Measurements from ENCODE around the gene DDR1. TPM values are rescaled to one million over a fixed set of nuclear protein-coding genes. Genes with fewer than 3 reads are reported as not detected.
A peak's percentile ranks its signal among the peaks of the same experiment; 100 is the strongest.

The DDR1 gene
- total RNA-seq, 4 donors from 2014 or later, result 2.1 to 74.1 (median 30.3) TPM

GRCh38 chr6:30882759-30883684 is 1.3 kb upstream of the DDR1 start:
- Histone ChIP-seq H3K4me1 (peaks cover 0 to 22% of the 10 kb centered on the region in 2 donors), H3K4me3 (peak overlapping the region in 1 of 2 donors; percentile 86), H3K27me3 (no peaks in the 10 kb centered on the region), H3K36me3 (no peaks in the 10 kb centered on the region), H3K27ac (peak overlapping the region; percentile 88 to 98), H3K9me3 (no peaks in the 10 kb centered on the region)
- DNase-seq, result peak in 1 of 2 donors; percentile 53
- intact Hi-C loops (cut with DNase I; ENCODE audit: low total_unique reads), result loop anchor here (10.0 kb wide), 1 partner anchor 208 kb away; the partner anchor contains the start of gene DHX16
- TF ChIP-seq CTCF (IDR thresholded peaks at IDR 0.05), result no peak
- peak in 1 of 2 donors; percentile 5 for TF ChIP-seq POLR2A (IDR thresholded peaks at IDR 0.05)

- peak overlapping the region; percentile 88 to 98 for H3K27ac ChIP-seq
- H3K27me3 ChIP-seq, result no peaks in the 10 kb centered on the region
- no peak for TF ChIP-seq CTCF (IDR thresholded peaks at IDR 0.05)
- TF ChIP-seq POLR2A (IDR thresholded peaks at IDR 0.05), result no peak
- H3K4me1 ChIP-seq, result peaks cover 0 to 22% of the 10 kb centered on the region in 2 donors
- peak overlapping the region; percentile 37 to 86 for H3K4me3 ChIP-seq
- peak; percentile 63 for DNase-seq
- no peaks in the 10 kb centered on the region for H3K36me3 ChIP-seq
- no peaks in the 10 kb centered on the region for H3K9me3 ChIP-seq
- intact Hi-C loops (cut with DNase I; ENCODE audit: low total_unique reads), result loop anchor here (10.0 kb wide), 1 partner anchor 210 kb away; the partner anchor contains the start of gene DHX16
Observed at GRCh38 chr6:30884521-30885480, 482 bp downstream of the DDR1 start.

- intact Hi-C loops (cut with DNase I; ENCODE audit: low total_unique reads), result loop anchor here (10.0 kb wide), 1 partner anchor 211 kb away; the partner anchor contains the start of gene DHX16
- H3K4me1 ChIP-seq, result peaks cover 0 to 22% of the 10 kb centered on the region in 2 donors
- peak overlapping the region; percentile 37 to 86 for H3K4me3 ChIP-seq
- H3K36me3 ChIP-seq, result no peaks in the 10 kb centered on the region
- DNase-seq, result no peak
- peak overlapping the region; percentile 88 to 98 for H3K27ac ChIP-seq
- no peaks in the 10 kb centered on the region for H3K27me3 ChIP-seq
- no peaks in the 10 kb centered on the region for H3K9me3 ChIP-seq
- no peak for TF ChIP-seq POLR2A (IDR thresholded peaks at IDR 0.05)
- TF ChIP-seq CTCF (IDR thresholded peaks at IDR 0.05), result no peak
Observed at GRCh38 chr6:30885481-30885998, 1.2 kb downstream of the DDR1 start.

- peaks cover 0 to 22% of the 10 kb centered on the region in 2 donors for H3K4me1 ChIP-seq
- intact Hi-C loops (cut with DNase I; ENCODE audit: low total_unique reads), result loop anchor here (10.0 kb wide), 1 partner anchor 211 kb away; the partner anchor contains the start of gene DHX16
- no peaks in the 10 kb centered on the region for H3K27me3 ChIP-seq
- no peaks in the 10 kb centered on the region for H3K9me3 ChIP-seq
- peak; percentile 66 to 78 for DNase-seq
- TF ChIP-seq POLR2A (IDR thresholded peaks at IDR 0.05) (peak in 1 of 2 donors; percentile 28), CTCF (IDR thresholded peaks at IDR 0.05) (no peak)
- H3K27ac ChIP-seq, result peak overlapping the region; percentile 88 to 98
- H3K36me3 ChIP-seq, result no peaks in the 10 kb centered on the region
- peak overlapping the region; percentile 37 to 86 for H3K4me3 ChIP-seq
Observed at GRCh38 chr6:30885999-30886896, 1.9 kb downstream of the DDR1 start.

All from uterus (tissue), 4 donors.